NCI-H146 treated with DMSO at 0.1 percent for 48 hours (cell line): ENCODE results near the gene CHST5.

Source experiments
- DNase-seq: peaks from one replicate; lab custom pipeline; 2025; ENCODE audit not compliant: unreplicated experiment; lab: John Stamatoyannopoulos, UW

CHST5 gene

DNA sequence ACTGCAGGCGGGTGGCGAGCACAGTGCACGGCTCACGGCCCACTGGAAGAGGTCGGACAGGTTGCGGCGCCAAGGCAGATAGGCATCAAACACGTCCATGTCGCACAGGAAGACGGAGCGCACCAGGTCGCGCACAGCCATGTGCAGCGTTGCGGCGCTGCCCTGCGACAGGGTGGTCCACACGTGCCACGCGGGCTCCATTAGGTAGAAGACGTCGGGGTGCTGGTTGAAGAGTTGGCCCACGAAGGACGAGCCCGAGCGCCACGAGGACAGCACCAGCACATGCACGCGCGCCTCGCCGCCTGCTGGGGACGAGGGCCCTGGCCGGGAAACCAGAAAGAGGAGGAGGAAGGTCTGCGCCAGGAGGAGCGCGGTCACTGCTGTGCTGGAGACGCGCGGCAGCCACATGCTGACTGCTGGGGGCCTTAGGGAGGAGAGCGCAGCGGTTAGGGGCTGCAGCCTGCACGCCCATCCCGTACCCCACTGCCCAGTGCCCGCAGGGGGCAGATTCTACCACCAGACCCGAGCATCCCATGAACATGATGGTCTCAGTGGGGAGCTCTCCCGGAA, 56.4 kb downstream of the CHST5 start:
- DNase-seq: no peak
